OCI-LY7 (cell line): ENCODE results near the gene LILRA5. TPM values are rescaled to one million over a fixed set of nuclear protein-coding genes. Genes with fewer than 3 reads are reported as not detected.

ENCODE experiments used
- BruUV-seq: library from RNA; stranded (reverse); fragments of 400-500 nt; replicated peaks from 2 replicates; lab custom pipeline; 2021; lab: Mats Ljungman, UMichigan
- CTCF ChIA-PET: fragments of 300-600 bp; sonication (Branson Sonifier 250); formaldehyde crosslinking; loops from one replicate; lab custom pipeline; 2022; ENCODE audit warnings: antibody characterized with exemption; ENCODE audit not compliant: unreplicated experiment; lab: Charles Lee
- POLR2A ChIA-PET: fragments of 300-600 bp; sonication (Branson Sonifier 250); formaldehyde crosslinking; loops from one replicate; lab custom pipeline; 2022; ENCODE audit warnings: antibody characterized with exemption; lab: Charles Lee
- DNase-seq: peaks from one replicate; pipeline ENCODE4 v3.0.0-alpha.2; 2015; ENCODE audit warnings: low spot score
- H2AFZ ChIP-seq: fragments of 200-600 bp; sonication (generic), shearing (Covaris generic); 2 replicates; pipeline ENCODE4 v1.6.1; 2014; ENCODE audit warnings: mild to moderate bottlenecking, antibody characterized with exemption, low read length, moderate library complexity
- H3K27ac ChIP-seq: fragments of 200-600 bp; sonication (generic); 2 replicates; pipeline ENCODE4 v1.5.1; 2014; ENCODE audit warnings: mixed run types, low read depth, mild to moderate bottlenecking, moderate library complexity, low read length, inconsistent platforms; ENCODE audit not compliant: poor library complexity, severe bottlenecking
- H3K36me3 ChIP-seq: fragments of 200-600 bp; sonication (generic); 2 replicates; pipeline ENCODE4 v1.6.1; 2014; ENCODE audit warnings: mild to moderate bottlenecking, antibody characterized with exemption, low read length, moderate library complexity, mixed read lengths; ENCODE audit not compliant: insufficient read depth
- H3K4me1 ChIP-seq: fragments of 200-600 bp; sonication (generic); 2 replicates; pipeline ENCODE4 v1.5.1; 2014; ENCODE audit warnings: mild to moderate bottlenecking, low read length; ENCODE audit not compliant: insufficient read depth, poor library complexity, severe bottlenecking
- H3K4me2 ChIP-seq: fragments of 200-600 bp; sonication (generic); 2 replicates; pipeline ENCODE4 v1.6.1; 2014; ENCODE audit warnings: mild to moderate bottlenecking, low read length
- H3K4me3 ChIP-seq: fragments of 200-600 bp; sonication (generic); 2 replicates; pipeline ENCODE4 v1.5.1; 2014; ENCODE audit warnings: mild to moderate bottlenecking, low read depth, low read length; ENCODE audit not compliant: poor library complexity, severe bottlenecking
- H3K79me2 ChIP-seq: fragments of 200-600 bp; sonication (generic); 2 replicates; pipeline ENCODE4 v1.6.1; 2016; ENCODE audit warnings: low read depth, mild to moderate bottlenecking, low read length, moderate library complexity, mixed read lengths; ENCODE audit not compliant: insufficient read depth
- H3K9me2 ChIP-seq: fragments of 200-600 bp; sonication (generic); 2 replicates; pipeline ENCODE4 v1.6.1; 2016; ENCODE audit warnings: mild to moderate bottlenecking, low read length, mixed read lengths; ENCODE audit not compliant: insufficient read depth
- H3K9me3 ChIP-seq: fragments of 200-600 bp; sonication (generic); 2 replicates; pipeline ENCODE4 v1.6.1; 2014; ENCODE audit warnings: mild to moderate bottlenecking, mixed run types, low read length, mixed read lengths
- H4K20me1 ChIP-seq: fragments of 200-600 bp; sonication (generic); 2 replicates; pipeline ENCODE4 v1.6.1; 2014; ENCODE audit warnings: mild to moderate bottlenecking, antibody characterized with exemption, low read length, moderate library complexity, mixed read lengths; ENCODE audit not compliant: insufficient read depth
- EZH2phosphoT487 ChIP-seq: fragments of 200-600 bp; sonication (generic); IDR thresholded peaks from 2 replicates; pipeline ENCODE4 v1.6.1; 2018; ENCODE audit warnings: low read depth, borderline replicate concordance, mild to moderate bottlenecking, mixed run types, antibody characterized with exemption, low read length, moderate library complexity, mixed read lengths
- intact Hi-C: fragments of 100-400 bp; cut with micrococcal nuclease; formaldehyde crosslinking; loops from one replicate; pipeline ENCODE4 v1.10.0; 2022; ENCODE audit not compliant: unreplicated experiment
- total RNA-seq, 2 experiments: library from RNA; depleted of rRNA in 1 of 2; stranded (reverse); fragments of >200 nt in 1 of 2; shearing (Covaris generic) in 1 of 2; gene quantifications; 2 replicates each; pipeline ENCODE4 v1.2.3, GENCODE V29; 2014 to 2022
- TF ChIP-seq, protein P1 (sequence below): fragments of 200-600 bp; sonication (generic); conservative IDR thresholded peaks from 2 replicates; pipeline ENCODE4 v1.5.1; 2014; ENCODE audit warnings: mild to moderate bottlenecking, antibody characterized with exemption, low read length, moderate library complexity, mixed read lengths

The LILRA5 gene
- total RNA-seq, 2 experiments from 2014 or later: not detected

DNA sequence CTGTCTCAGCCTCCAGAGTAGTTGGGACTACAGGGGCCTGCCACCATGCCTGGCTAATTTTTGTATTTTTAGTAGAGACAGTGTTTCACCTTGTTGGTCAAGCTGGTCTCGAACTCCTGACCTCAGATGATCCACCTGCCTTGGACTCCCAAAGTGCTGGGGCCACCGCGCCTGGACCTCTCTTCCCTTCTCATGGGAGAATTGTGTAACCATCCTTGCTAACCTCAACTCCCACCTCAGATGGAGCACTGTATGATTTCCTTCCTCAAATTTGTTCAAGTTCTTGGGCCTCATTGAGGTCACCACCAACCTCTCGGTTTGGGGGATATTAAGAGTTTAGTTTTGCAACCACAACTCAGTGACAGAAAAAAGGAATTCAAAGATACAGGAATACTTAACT, 10.7 kb downstream of the LILRA5 start:
- no peaks in the 10 kb centered on the region for H4K20me1 ChIP-seq
- no peaks in the 10 kb centered on the region for H3K36me3 ChIP-seq
- H3K9me2 ChIP-seq: no peaks in the 10 kb centered on the region
- ChIA-PET POLR2A (no interaction called here), CTCF (no interaction called here)
- no peak overlapping the region for H3K4me3 ChIP-seq
- no peak overlapping the region for H3K27ac ChIP-seq
- H3K4me2 ChIP-seq: no peak overlapping the region
- no peaks in the 10 kb centered on the region for H3K9me3 ChIP-seq
- no peak overlapping the region for H2AFZ ChIP-seq
- H3K79me2 ChIP-seq: no peaks in the 10 kb centered on the region
- DNase-seq: no peak
- BruUV-seq: no TSS peak
- no peaks in the 10 kb centered on the region for H3K4me1 ChIP-seq
- TF ChIP-seq, protein P1, sequence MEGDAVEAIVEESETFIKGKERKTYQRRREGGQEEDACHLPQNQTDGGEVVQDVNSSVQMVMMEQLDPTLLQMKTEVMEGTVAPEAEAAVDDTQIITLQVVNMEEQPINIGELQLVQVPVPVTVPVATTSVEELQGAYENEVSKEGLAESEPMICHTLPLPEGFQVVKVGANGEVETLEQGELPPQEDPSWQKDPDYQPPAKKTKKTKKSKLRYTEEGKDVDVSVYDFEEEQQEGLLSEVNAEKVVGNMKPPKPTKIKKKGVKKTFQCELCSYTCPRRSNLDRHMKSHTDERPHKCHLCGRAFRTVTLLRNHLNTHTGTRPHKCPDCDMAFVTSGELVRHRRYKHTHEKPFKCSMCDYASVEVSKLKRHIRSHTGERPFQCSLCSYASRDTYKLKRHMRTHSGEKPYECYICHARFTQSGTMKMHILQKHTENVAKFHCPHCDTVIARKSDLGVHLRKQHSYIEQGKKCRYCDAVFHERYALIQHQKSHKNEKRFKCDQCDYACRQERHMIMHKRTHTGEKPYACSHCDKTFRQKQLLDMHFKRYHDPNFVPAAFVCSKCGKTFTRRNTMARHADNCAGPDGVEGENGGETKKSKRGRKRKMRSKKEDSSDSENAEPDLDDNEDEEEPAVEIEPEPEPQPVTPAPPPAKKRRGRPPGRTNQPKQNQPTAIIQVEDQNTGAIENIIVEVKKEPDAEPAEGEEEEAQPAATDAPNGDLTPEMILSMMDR: no peak
- intact Hi-C loops: no loop called here

DNA sequence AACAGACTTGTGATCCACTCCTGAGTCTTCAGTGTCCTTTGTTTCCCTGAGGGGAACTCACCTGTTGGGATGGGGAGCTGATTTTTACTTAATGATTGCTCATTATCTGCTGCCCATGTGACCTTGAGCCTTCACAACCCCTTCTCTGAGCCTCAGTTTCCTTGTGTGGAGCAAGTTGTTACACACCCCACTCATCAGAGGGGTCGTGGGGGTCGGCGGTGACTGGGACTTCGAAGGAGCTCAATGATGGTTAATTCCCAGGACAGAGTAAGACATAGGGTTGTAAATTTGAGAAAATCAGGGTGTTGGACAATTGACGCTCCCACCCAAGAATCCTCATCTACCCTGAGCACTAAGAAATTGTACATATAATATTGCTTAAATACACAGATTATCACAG, 13.5 kb downstream of the LILRA5 start:
- intact Hi-C loops: loop anchor here (10.0 kb wide), 1 partner anchor 335 kb away; the partner anchor contains the start of gene LILRB1
- Histone ChIP-seq H3K27ac (no peak overlapping the region), H3K4me3 (no peak overlapping the region), H3K4me1 (no peaks in the 10 kb centered on the region), H3K9me2 (no peaks in the 10 kb centered on the region), H3K4me2 (no peak overlapping the region), H3K79me2 (no peaks in the 10 kb centered on the region), H3K9me3 (no peaks in the 10 kb centered on the region), H3K36me3 (no peaks in the 10 kb centered on the region), H4K20me1 (no peaks in the 10 kb centered on the region), H2AFZ (no peak overlapping the region)
- POLR2A ChIA-PET: no interaction called here
- TF ChIP-seq EZH2phosphoT487: no peak
- TF ChIP-seq, protein P1: no peak
- no TSS peak for BruUV-seq
- no peak for DNase-seq
- CTCF ChIA-PET: no interaction called here

DNA sequence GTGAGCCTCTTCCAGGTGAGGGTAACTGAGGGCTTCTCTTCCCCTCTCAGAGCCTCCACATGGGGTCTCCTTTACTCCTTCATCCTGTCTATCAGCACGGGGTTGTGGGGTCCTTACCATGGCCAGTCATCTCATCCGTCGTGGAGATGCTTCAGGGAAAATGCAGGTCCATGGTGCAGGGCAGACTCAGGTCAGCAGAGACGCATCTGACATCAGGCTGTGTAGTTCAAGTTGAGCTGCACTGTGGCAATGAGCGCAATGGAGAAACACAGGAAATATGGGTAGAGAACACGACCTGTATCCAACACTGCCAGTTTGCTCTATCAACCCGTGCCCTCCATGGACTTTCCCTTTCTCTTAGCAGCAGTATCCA, 13.9 kb downstream of the LILRA5 start:
- ChIA-PET CTCF (no interaction called here), POLR2A (no interaction called here)
- Histone ChIP-seq H3K9me3 (no peaks in the 10 kb centered on the region), H3K4me2 (no peak overlapping the region), H2AFZ (no peak overlapping the region), H3K27ac (no peak overlapping the region), H3K79me2 (no peaks in the 10 kb centered on the region), H3K4me3 (no peak overlapping the region), H4K20me1 (no peaks in the 10 kb centered on the region), H3K36me3 (no peaks in the 10 kb centered on the region), H3K4me1 (no peaks in the 10 kb centered on the region), H3K9me2 (no peaks in the 10 kb centered on the region)
- no peak for DNase-seq
- BruUV-seq: no TSS peak
- TF ChIP-seq, protein P1: no peak
- no peak for TF ChIP-seq EZH2phosphoT487
- intact Hi-C loops: loop anchor here (10.0 kb wide), 1 partner anchor 336 kb away; the partner anchor contains the start of gene LILRB1
